H1 (cell line): Measurements from ENCODE around the gene LENG1. TPM values are rescaled to one million over a fixed set of nuclear protein-coding genes. Genes with fewer than 3 reads are reported as not detected.

Source experiments
- CTCF ChIA-PET: fragments of 300-600 bp; sonication (Branson Sonifier 250); formaldehyde crosslinking; loops from one replicate; lab custom pipeline; 2021; ENCODE audit not compliant: partially characterized antibody; lab: Charles Lee
- POLR2A ChIA-PET: fragments of 300-600 bp; sonication (Branson Sonifier 250); formaldehyde crosslinking; loops from one replicate; lab custom pipeline; 2021; ENCODE audit warnings: inconsistent platforms; ENCODE audit not compliant: partially characterized antibody; lab: Charles Lee
- DNase-seq, 2 experiments: peaks; one replicate each; pipeline versions ENCODE4 v3.0.0 to v3.0.0-alpha.2; 2010 to 2022; ENCODE audit warnings: low spot score in 2 of 2, low read depth in 1 of 2, mixed read lengths in 1 of 2
- FAIRE-seq: peaks from 2 replicates; lab custom pipeline; 2011; peaks lifted over from hg19 to GRCh38; lab: Jason Lieb, UNC
- H2AFZ ChIP-seq: 2 replicates; pipeline ENCODE4 v1.8.1; 2012; ENCODE audit warnings: low read length, inconsistent platforms
- H2AK5ac ChIP-seq: 2 replicates; pipeline ENCODE4 v1.6.1; 2013; ENCODE audit warnings: low read depth, low read length
- H2BK120ac ChIP-seq: replicated peaks from 2 replicates; pipeline ENCODE3; 2013; ENCODE audit warnings: low read depth, low read length, inconsistent platforms
- H2BK12ac ChIP-seq: 2 replicates; pipeline ENCODE4 v1.6.1; 2013; ENCODE audit warnings: low read depth, low read length
- H2BK15ac ChIP-seq: 2 replicates; pipeline ENCODE4 v1.6.1; 2013; ENCODE audit warnings: low read length
- H2BK20ac ChIP-seq: 2 replicates; pipeline ENCODE4 v1.6.1; 2013; ENCODE audit warnings: low read length
- H2BK5ac ChIP-seq: 2 replicates; pipeline ENCODE4 v1.6.1; 2013; ENCODE audit warnings: low read depth, low read length
- H3K14ac ChIP-seq: 2 replicates; pipeline ENCODE4 v1.6.1; 2013; ENCODE audit warnings: inconsistent platforms; ENCODE audit not compliant: insufficient read length
- H3K18ac ChIP-seq: 2 replicates; pipeline ENCODE4 v1.6.1; 2013; ENCODE audit warnings: low read length; ENCODE audit errors: extremely low read depth
- H3K23ac ChIP-seq: 2 replicates; pipeline ENCODE4 v1.6.1; 2013; ENCODE audit warnings: inconsistent platforms; ENCODE audit not compliant: insufficient read length
- H3K23me2 ChIP-seq: 2 replicates; pipeline ENCODE4 v1.6.1; 2013; ENCODE audit warnings: low read depth, low read length
- H3K27ac ChIP-seq: 2 replicates; pipeline ENCODE4 v1.6.1; 2011; ENCODE audit warnings: low read depth, low read length, inconsistent platforms
- H3K27me3 ChIP-seq, 4 experiments: replicated peaks in 1 of 4; 1 replicate in 1 of 4; 2 replicates in 3 of 4; pipeline versions ENCODE4 v1.6.1 to v1.8.1; 2011 to 2013; ENCODE audit warnings: low read length in 3 of 4, mild to moderate bottlenecking in 3 of 4, inconsistent platforms in 2 of 4, mixed read lengths in 2 of 4, moderate library complexity in 1 of 4; ENCODE audit not compliant: control insufficient read depth in 3 of 4, insufficient read depth in 3 of 4; ENCODE audit errors: extremely low read depth in 1 of 4
- H3K36me3 ChIP-seq, 4 experiments: 2 replicates each; pipeline versions ENCODE4 v1.6.1 to v1.8.1; 2011 to 2013; ENCODE audit warnings: mild to moderate bottlenecking in 4 of 4, low read length in 3 of 4, moderate library complexity in 2 of 4, control low read depth in 1 of 4, inconsistent platforms in 1 of 4; ENCODE audit not compliant: insufficient read depth in 4 of 4, control insufficient read depth in 2 of 4
- H3K4ac ChIP-seq: replicated peaks from 2 replicates; pipeline ENCODE3; 2013; ENCODE audit warnings: low read length, low read depth, mixed read lengths, inconsistent platforms; ENCODE audit not compliant: insufficient read length
- H3K4me1 ChIP-seq, 4 experiments: replicated peaks in 1 of 4; 1 replicate in 1 of 4; 2 replicates in 3 of 4; pipeline versions ENCODE4 v1.6.1 to v1.8.1; 2011 to 2013; ENCODE audit warnings: low read length in 3 of 4, inconsistent platforms in 2 of 4, mixed read lengths in 1 of 4; ENCODE audit not compliant: insufficient read depth in 4 of 4, control insufficient read depth in 3 of 4
- H3K4me2 ChIP-seq, 2 experiments: 2 replicates each; pipeline versions ENCODE4 v1.6.1 to v1.8.1; 2011 to 2013; ENCODE audit warnings: low read depth in 2 of 2, low read length in 2 of 2, control low read depth in 1 of 2, inconsistent platforms in 1 of 2, mild to moderate bottlenecking in 1 of 2; ENCODE audit not compliant: insufficient read depth in 1 of 2
- H3K4me3 ChIP-seq, 4 experiments: fragments of 200-600, 300-600 bp in 1 of 4; sonication (generic), shearing (Covaris generic), sonication (Bioruptor Twin) in 1 of 4; 2 replicates each; pipeline versions ENCODE4 v1.5.1 to v1.8.1; 2011 to 2016; ENCODE audit warnings: low read length in 4 of 4, low read depth in 3 of 4, control low read depth in 2 of 4, inconsistent platforms in 2 of 4, mild to moderate bottlenecking in 2 of 4, mixed read lengths in 1 of 4, moderate library complexity in 1 of 4; ENCODE audit not compliant: insufficient read depth in 2 of 4; ENCODE audit errors: extremely low read depth in 1 of 4
- H3K56ac ChIP-seq: replicated peaks from 2 replicates; pipeline ENCODE3; 2013; ENCODE audit warnings: low read depth, mild to moderate bottlenecking, mixed read lengths, low read length, inconsistent platforms; ENCODE audit not compliant: insufficient read length
- H3K79me1 ChIP-seq: 2 replicates; pipeline ENCODE4 v1.6.1; 2013; ENCODE audit warnings: low read depth, low read length, control low read depth
- H3K79me2 ChIP-seq, 2 experiments: 2 replicates each; pipeline versions ENCODE4 v1.6.1 to v1.8.1; 2012 to 2013; ENCODE audit warnings: low read length in 2 of 2, mild to moderate bottlenecking in 2 of 2, inconsistent platforms in 1 of 2; ENCODE audit not compliant: insufficient read depth in 2 of 2, control insufficient read depth in 1 of 2
- H3K9ac ChIP-seq, 4 experiments: replicated peaks in 1 of 4; 1 replicate in 1 of 4; 2 replicates in 3 of 4; pipeline versions ENCODE4 v1.6.1 to v1.8.1; 2011 to 2013; ENCODE audit warnings: low read depth in 3 of 4, low read length in 3 of 4, control low read depth in 2 of 4, mild to moderate bottlenecking in 2 of 4, moderate library complexity in 2 of 4, inconsistent platforms in 1 of 4; ENCODE audit errors: extremely low read depth in 1 of 4
- H3K9me3 ChIP-seq, 2 experiments: 2 replicates each; pipeline versions ENCODE4 v1.6.1 to v1.8.1; 2012 to 2013; ENCODE audit warnings: mild to moderate bottlenecking in 2 of 2, moderate library complexity in 2 of 2, control low read depth in 1 of 2, inconsistent platforms in 1 of 2, low read depth in 1 of 2, low read length in 1 of 2, mixed read lengths in 1 of 2; ENCODE audit not compliant: insufficient read depth in 2 of 2
- H4K20me1 ChIP-seq, 2 experiments: replicated peaks in 1 of 2; 2 replicates each; pipeline versions ENCODE3 to v1.8.1; 2011 to 2013; ENCODE audit warnings: inconsistent platforms in 2 of 2, low read length in 2 of 2, mild to moderate bottlenecking in 1 of 2; ENCODE audit not compliant: insufficient read depth in 2 of 2, control insufficient read depth in 1 of 2
- H4K5ac ChIP-seq: 2 replicates; pipeline ENCODE4 v1.6.1; 2013; ENCODE audit warnings: low read length, low read depth, mixed read lengths, inconsistent platforms; ENCODE audit not compliant: insufficient read length
- H4K8ac ChIP-seq: 2 replicates; pipeline ENCODE4 v1.8.0; 2013; ENCODE audit warnings: mild to moderate bottlenecking, moderate library complexity, low read length, inconsistent platforms; ENCODE audit not compliant: insufficient read depth; ENCODE audit errors: extremely low read depth
- H4K91ac ChIP-seq: replicated peaks from 2 replicates; pipeline ENCODE3; 2013; ENCODE audit warnings: low read length, mixed read lengths, inconsistent platforms; ENCODE audit not compliant: insufficient read length
- CHD1 ChIP-seq: IDR thresholded peaks from 2 replicates; pipeline ENCODE4 v1.6.1; 2012; ENCODE audit warnings: low read depth, low read length, improper control_type of control experiment
- CTCF ChIP-seq, 3 experiments: IDR thresholded peaks; 1 replicate in 2 of 3; 2 replicates in 1 of 3; pipeline versions ENCODE4 v1.5.1 to v1.6.1; 2011; ENCODE audit warnings: low read length in 3 of 3, mild to moderate bottlenecking in 3 of 3, inconsistent platforms in 2 of 3, low read depth in 1 of 3, moderate library complexity in 1 of 3; ENCODE audit not compliant: insufficient read depth in 1 of 3; ENCODE audit errors: control extremely low read depth in 1 of 3
- EP300 ChIP-seq, 2 experiments: IDR thresholded peaks; 1 replicate in 1 of 2; 2 replicates in 1 of 2; pipeline ENCODE4 v1.6.1; 2011 to 2012; ENCODE audit warnings: low read depth in 2 of 2, low read length in 2 of 2, mild to moderate bottlenecking in 2 of 2, borderline replicate concordance in 1 of 2, inconsistent platforms in 1 of 2, moderate library complexity in 1 of 2
- JUND ChIP-seq: IDR thresholded peaks from 2 replicates; pipeline ENCODE4 v1.6.1; 2011; ENCODE audit warnings: mild to moderate bottlenecking, improper control_type of control experiment, low read length
- SP4 ChIP-seq: IDR thresholded peaks from 2 replicates; pipeline ENCODE4 v1.6.1; 2012; ENCODE audit warnings: low read length, inconsistent platforms
- TBP ChIP-seq: IDR thresholded peaks from 2 replicates; pipeline ENCODE4 v1.6.1; 2011; ENCODE audit warnings: low read depth, low read length, improper control_type of control experiment
- TEAD4 ChIP-seq: IDR thresholded peaks from 2 replicates; pipeline ENCODE4 v1.6.1; 2012; ENCODE audit warnings: low read depth, low read length, inconsistent platforms, mixed read lengths
- WGBS, 2 experiments: shearing (Covaris generic) in 1 of 2; methylation state at CpG; one replicate each; pipeline versions ENCODE4 v1.1.6 to v1.1.7; 2013 to 2015; ENCODE audit warnings: low lambda C conversion rate in 2 of 2, mixed read lengths in 2 of 2, inconsistent platforms in 1 of 2, low coverage in 1 of 2, missing lambda C conversion rate in 1 of 2; ENCODE audit not compliant: insufficient replicate concordance in 2 of 2, insufficient coverage in 1 of 2, insufficient read length in 1 of 2; ENCODE audit errors: extremely low coverage in 1 of 2, missing lambda C conversion rate in 1 of 2; 5-methylcytosine and 5-hydroxymethylcytosine counted together
- polyA plus RNA-seq, 7 experiments: library from polyadenylated mRNA; depleted of rRNA in 3 of 7; stranded (reverse) in 5 of 7; unstranded in 2 of 7; fragments of >200 nt in 5 of 7; fragments of 200-250 nt in 2 of 7; gene quantifications; 1 replicate in 5 of 7; 2 replicates in 1 of 7; 4 replicates in 1 of 7; pipeline versions ENCODE4 v1.2.1 to v1.2.3, GENCODE V29; 2011 to 2013; ENCODE audit warnings: missing spikeins in 2 of 7, mixed read lengths in 2 of 7
- total RNA-seq: library from RNA; stranded (reverse); fragmentation: NEBNext Ultra II Directional; extraction: Animal tissue kit (Norgen Biotek cat#: 25700); gene quantifications from 2 replicates; pipeline ENCODE4 v1.2.1, GENCODE V29; 2021

LENG1 gene
- total and polyA plus RNA-seq, 2 of the 8 experiments (the other 6 are each of a cell fraction or from before 2014, with no cell fraction given) = 1.2 to 4.4 TPM

- peaks cover 5% of the 10 kb centered on the region for H3K23me2 ChIP-seq
- H3K4me3 ChIP-seq = no peak overlapping the region
- peaks cover 0 to 11% of the 10 kb centered on the region in 2 experiments; a peak in 2 of 4 replicates for H3K79me2 ChIP-seq
- no peak overlapping the region for H2BK20ac ChIP-seq
- FAIRE-seq = no peak
- no peak overlapping the region for H3K9ac ChIP-seq
- H3K56ac ChIP-seq = no peak overlapping the region
- ChIA-PET CTCF (interaction anchor here (1.1 kb wide), 1 partner anchor 11 kb away, joined by 3 read pairs; no protein-coding TSS in a partner anchor), POLR2A (interaction anchor here (0.6 to 9.2 kb wide), 7 partner anchors 9 to 40 kb away, joined by 3 to 116 read pairs (median 5); partner anchors contain the start of genes CNOT3, PRPF31 and TFPT)
- no peak overlapping the region for H4K5ac ChIP-seq
- H2BK5ac ChIP-seq = no peak overlapping the region
- no peak overlapping the region for H3K4ac ChIP-seq
- H4K8ac ChIP-seq = no peak overlapping the region
- no peak overlapping the region for H2BK15ac ChIP-seq
- H3K79me1 ChIP-seq = no peaks in the 10 kb centered on the region; the same call in 1 of the 2 replicates
- H3K27me3 ChIP-seq = no peaks in the 10 kb centered on the region
- 0 out of 7 replicates have a peak, but pooled peaks cover 0 to 2% (median 0%) of the 10 kb centered on the region in 4 experiments for H3K4me1 ChIP-seq
- no peaks in the 10 kb centered on the region for H3K9me3 ChIP-seq
- no peak overlapping the region for H3K27ac ChIP-seq
- DNase-seq = no peak
- H2BK120ac ChIP-seq = no peak overlapping the region
- WGBS, 2 experiments = 85% methylated on average over 21 of the region's 21 CpGs; no CpG with 5 or more reads in 1 of the 2 experiments
- H2BK12ac ChIP-seq = no peak overlapping the region
- no peak overlapping the region for H3K23ac ChIP-seq
- H2AK5ac ChIP-seq = no peak overlapping the region
- H3K14ac ChIP-seq = no peak overlapping the region
- H2AFZ ChIP-seq = no peak overlapping the region
- peaks cover 3 to 16% of the 10 kb centered on the region in 2 experiments for H4K20me1 ChIP-seq
- H3K18ac ChIP-seq = no peak overlapping the region
- no peak overlapping the region for H4K91ac ChIP-seq
- H3K4me2 ChIP-seq = no peak overlapping the region
- H3K36me3 ChIP-seq = peaks cover 18 to 54% (median 45%) of the 10 kb centered on the region in 4 experiments
- TF ChIP-seq CHD1 (no peak), TBP (no peak), EP300 (IDR thresholded peaks at IDR 0.05; ENCODE audit: borderline replicate concordance in 1 of 2, low read depth in 2 of 2, low read length in 2 of 2) (no peak), JUND (no peak), CTCF (IDR thresholded peaks at IDR 0.05; ENCODE audit: control extremely low read depth in 1 of 3, insufficient read depth in 1 of 3, low read depth in 1 of 3, low read length in 3 of 3) (no peak), TEAD4 (no peak), SP4 (no peak)
These were observed 51.5 kb downstream of the LENG1 start for GRCh38 chr19:54107876-54108490.
